H9 (cell line): ENCODE data around the gene ZNF280A. TPM values are rescaled to one million over a fixed set of nuclear protein-coding genes. Genes with fewer than 3 reads are reported as not detected.

Source experiments
- DNase-seq: peaks from one replicate; pipeline ENCODE4 v3.0.0-alpha.2; 2017
- H2AFZ ChIP-seq: one replicate; pipeline ENCODE4 v1.6.1; 2013; ENCODE audit warnings: mild to moderate bottlenecking, low read length, control low read depth, moderate library complexity
- H2AK5ac ChIP-seq: 2 replicates; pipeline ENCODE4 v1.6.1; 2013; ENCODE audit warnings: low read length, control low read depth, mixed read lengths; ENCODE audit not compliant: insufficient read length
- H2BK120ac ChIP-seq: one replicate; pipeline ENCODE4 v1.6.1; 2013; ENCODE audit warnings: low read depth, mild to moderate bottlenecking, low read length, control low read depth, inconsistent platforms; ENCODE audit not compliant: poor library complexity, severe bottlenecking
- H2BK12ac ChIP-seq: 2 replicates; pipeline ENCODE4 v1.6.1; 2013; ENCODE audit warnings: low read length, control low read depth, mixed read lengths, low read depth; ENCODE audit not compliant: insufficient read length
- H2BK15ac ChIP-seq: 2 replicates; pipeline ENCODE4 v1.6.1; 2013; ENCODE audit warnings: low read depth, low read length, control low read depth
- H2BK20ac ChIP-seq: one replicate; pipeline ENCODE4 v1.6.1; 2013; ENCODE audit warnings: low read depth, mild to moderate bottlenecking, low read length, control low read depth, inconsistent platforms; ENCODE audit not compliant: poor library complexity, severe bottlenecking
- H2BK5ac ChIP-seq: 2 replicates; pipeline ENCODE4 v1.6.1; 2013; ENCODE audit warnings: low read length, control low read depth, mixed read lengths; ENCODE audit not compliant: insufficient read length
- H3K14ac ChIP-seq: 2 replicates; pipeline ENCODE4 v1.6.1; 2013; ENCODE audit warnings: low read length, control low read depth; ENCODE audit not compliant: insufficient read depth
- H3K18ac ChIP-seq: 2 replicates; pipeline ENCODE4 v1.6.1; 2013; ENCODE audit warnings: low read depth, mild to moderate bottlenecking, mixed read lengths, low read length, control low read depth; ENCODE audit not compliant: insufficient read length
- H3K23ac ChIP-seq: 2 replicates; pipeline ENCODE4 v1.6.1; 2013; ENCODE audit warnings: low read length, control low read depth, mixed read lengths, low read depth; ENCODE audit not compliant: insufficient read length
- H3K23me2 ChIP-seq: 2 replicates; pipeline ENCODE4 v1.6.1; 2013; ENCODE audit warnings: low read depth, mild to moderate bottlenecking, mixed read lengths, low read length, control low read depth; ENCODE audit not compliant: insufficient read length, poor library complexity, severe bottlenecking
- H3K27ac ChIP-seq: 2 replicates; pipeline ENCODE4 v1.5.1; 2013; ENCODE audit warnings: low read length, control low read depth, mixed read lengths, low read depth; ENCODE audit not compliant: insufficient read length
- H3K27me3 ChIP-seq: 2 replicates; pipeline ENCODE4 v1.6.1; 2013; ENCODE audit warnings: low read length, control low read depth, inconsistent platforms; ENCODE audit not compliant: insufficient read depth
- H3K4ac ChIP-seq: 2 replicates; pipeline ENCODE4 v1.6.1; 2013; ENCODE audit warnings: low read depth, mild to moderate bottlenecking, control low read depth, inconsistent platforms, low read length, moderate library complexity
- H3K4me1 ChIP-seq: 2 replicates; pipeline ENCODE4 v1.6.1; 2013; ENCODE audit warnings: low read length, control low read depth, inconsistent platforms; ENCODE audit not compliant: insufficient read depth
- H3K4me2 ChIP-seq: 2 replicates; pipeline ENCODE4 v1.6.1; 2013; ENCODE audit warnings: low read length, control low read depth, mixed read lengths; ENCODE audit not compliant: insufficient read length, insufficient read depth
- H3K56ac ChIP-seq: 2 replicates; pipeline ENCODE4 v1.6.1; 2013; ENCODE audit warnings: low read depth, mild to moderate bottlenecking, mixed read lengths, low read length, control low read depth; ENCODE audit not compliant: insufficient read length
- H3K79me1 ChIP-seq: 2 replicates; pipeline ENCODE4 v1.6.1; 2013; ENCODE audit warnings: low read depth, mild to moderate bottlenecking, moderate library complexity, low read length, control low read depth, inconsistent platforms; ENCODE audit not compliant: insufficient read depth, poor library complexity, severe bottlenecking
- H3K79me2 ChIP-seq: 2 replicates; pipeline ENCODE4 v1.6.1; 2013; ENCODE audit warnings: low read length, control low read depth, inconsistent platforms; ENCODE audit not compliant: insufficient read depth
- H3K9ac ChIP-seq: 2 replicates; pipeline ENCODE4 v1.6.1; 2013; ENCODE audit warnings: low read length, control low read depth, mixed read lengths; ENCODE audit not compliant: insufficient read length; ENCODE audit errors: extremely low read depth
- H3K9me3 ChIP-seq: one replicate; pipeline ENCODE4 v1.6.1; 2013; ENCODE audit warnings: low read depth, low read length, inconsistent platforms; ENCODE audit not compliant: control insufficient read depth
- H3T11ph ChIP-seq: one replicate; pipeline ENCODE4 v1.6.1; 2013; ENCODE audit warnings: mild to moderate bottlenecking, low read length, control low read depth, inconsistent platforms
- H4K20me1 ChIP-seq: one replicate; pipeline ENCODE4 v1.6.1; 2013; ENCODE audit not compliant: control insufficient read depth, insufficient read length, insufficient read depth
- H4K5ac ChIP-seq: 2 replicates; pipeline ENCODE4 v1.6.1; 2013; ENCODE audit warnings: low read depth, mild to moderate bottlenecking, mixed read lengths, low read length, control low read depth; ENCODE audit not compliant: insufficient read length
- H4K8ac ChIP-seq: replicated peaks from 2 replicates; pipeline ENCODE4 v1.6.1; 2013; ENCODE audit warnings: low read length, control low read depth, mixed read lengths, low read depth; ENCODE audit not compliant: insufficient read length
- H4K91ac ChIP-seq: 2 replicates; pipeline ENCODE4 v1.6.1; 2013; ENCODE audit warnings: low read depth, mild to moderate bottlenecking, moderate library complexity, mixed read lengths, low read length, control low read depth; ENCODE audit not compliant: insufficient read length
- H3K27ac Mint-ChIP-seq, 3 experiments: 2 replicates in 2 of 3; 3 replicates in 1 of 3; pipeline ENCODE4 v1.8.0; 2020 to 2021; ENCODE audit warnings: mixed read lengths in 3 of 3, mild to moderate bottlenecking in 1 of 3, moderate library complexity in 1 of 3
- H3K27me3 Mint-ChIP-seq: 2 replicates; pipeline ENCODE4 v1.8.0; 2021; ENCODE audit warnings: low read depth, mild to moderate bottlenecking, moderate library complexity, mixed read lengths
- H3K36me3 Mint-ChIP-seq, 3 experiments: 2 replicates in 2 of 3; 3 replicates in 1 of 3; pipeline ENCODE4 v1.8.0; 2020 to 2021; ENCODE audit warnings: low read depth in 3 of 3, mixed read lengths in 3 of 3; ENCODE audit not compliant: insufficient read depth in 1 of 3
- H3K4me1 Mint-ChIP-seq, 2 experiments: 2 replicates each; pipeline ENCODE4 v1.8.0; 2020; ENCODE audit warnings: mixed read lengths in 2 of 2
- H3K4me3 Mint-ChIP-seq, 2 experiments: 2 replicates in 1 of 2; 3 replicates in 1 of 2; pipeline ENCODE4 v1.8.0; 2020 to 2021; ENCODE audit warnings: mild to moderate bottlenecking in 2 of 2, mixed read lengths in 2 of 2, moderate library complexity in 1 of 2
- H3K9me3 Mint-ChIP-seq, 2 experiments: 2 replicates in 1 of 2; 3 replicates in 1 of 2; pipeline ENCODE4 v1.8.0; 2020; ENCODE audit warnings: mild to moderate bottlenecking in 2 of 2, mixed read lengths in 2 of 2, moderate library complexity in 1 of 2
- CTCF ChIP-seq: fragments of 200-600 bp; sonication (generic); conservative IDR thresholded peaks from 3 replicates; pipeline ENCODE4 v1.8.0; 2021; ENCODE audit warnings: antibody characterized with exemption, mild to moderate bottlenecking
- WGBS: extraction: QIAGEN DNeasy Blood & Tissue Kit; methylation state at CpG from one replicate; pipeline ENCODE4 v1.1.7; 2013; ENCODE audit warnings: missing lambda C conversion rate, low lambda C conversion rate, mixed read lengths; ENCODE audit not compliant: insufficient read length; ENCODE audit errors: extremely low coverage; 5-methylcytosine and 5-hydroxymethylcytosine counted together
- total RNA-seq: library from RNA; stranded (reverse); gene quantifications from 2 replicates; pipeline ENCODE4 v1.2.1, GENCODE V29; 2021

Gene ZNF280A
- total RNA-seq, 1 experiment from 2014 or later = 0.13 TPM

GRCh38 chr22:22464541-22465054 lies 55.5 kb downstream of the ZNF280A start:
- no peak overlapping the region for H2BK120ac ChIP-seq
- no peak overlapping the region for H3K4me3 Mint-ChIP-seq
- no peaks in the 10 kb centered on the region for H3K4me1 ChIP-seq
- H4K5ac ChIP-seq = no peak overlapping the region
- no peak overlapping the region for H3K27ac ChIP-seq
- no peak overlapping the region for H3K27ac Mint-ChIP-seq
- no peak overlapping the region for H2AK5ac ChIP-seq
- peaks cover 7% of the 10 kb centered on the region for H3K27me3 ChIP-seq
- peaks cover 100% of the 10 kb centered on the region for H3K27me3 Mint-ChIP-seq
- no peaks in the 10 kb centered on the region for H3K79me1 ChIP-seq
- H3K9me3 Mint-ChIP-seq = peaks cover 28 to 35% of the 10 kb centered on the region in 2 experiments
- no peak overlapping the region for H2BK20ac ChIP-seq
- no peak overlapping the region for H2BK12ac ChIP-seq
- no peaks in the 10 kb centered on the region for H3K23me2 ChIP-seq
- peaks cover 5% of the 10 kb centered on the region for H3K9me3 ChIP-seq
- no peak overlapping the region for H3K56ac ChIP-seq
- no peak overlapping the region for H2BK5ac ChIP-seq
- no peak overlapping the region for H3K9ac ChIP-seq
- no peak overlapping the region for H3K14ac ChIP-seq
- no peak overlapping the region for H4K91ac ChIP-seq
- H3K4ac ChIP-seq = no peak overlapping the region
- no peaks in the 10 kb centered on the region for H4K20me1 ChIP-seq
- no peak overlapping the region for H2AFZ ChIP-seq
- no peak overlapping the region for H3K23ac ChIP-seq
- H3K79me2 ChIP-seq = no peaks in the 10 kb centered on the region
- no peak overlapping the region for H2BK15ac ChIP-seq
- TF ChIP-seq CTCF = no peak
- no CpG with 5 or more reads among the region's 11 CpGs for WGBS
- no peak overlapping the region for H3T11ph ChIP-seq
- no peak overlapping the region for H3K4me2 ChIP-seq
- H4K8ac ChIP-seq = no peak overlapping the region
- H3K18ac ChIP-seq = no peak overlapping the region
- DNase-seq = no peak
- peaks cover 0 to 6% (median 4%) of the 10 kb centered on the region in 3 experiments; a peak in 3 of 7 replicates for H3K36me3 Mint-ChIP-seq
- peaks cover 0 to 2% of the 10 kb centered on the region in 2 experiments; a peak in 1 of 4 replicates for H3K4me1 Mint-ChIP-seq
